ENCODE data around the gene ACCSL.

- TF ChIP-seq POLR2A (IDR thresholded peaks at IDR 0.05) (no peak), EP300 (IDR thresholded peaks at IDR 0.05) (no peak), POLR2AphosphoS5 (IDR thresholded peaks at IDR 0.05) (no peak)
- TF ChIP-seq, protein P1, sequence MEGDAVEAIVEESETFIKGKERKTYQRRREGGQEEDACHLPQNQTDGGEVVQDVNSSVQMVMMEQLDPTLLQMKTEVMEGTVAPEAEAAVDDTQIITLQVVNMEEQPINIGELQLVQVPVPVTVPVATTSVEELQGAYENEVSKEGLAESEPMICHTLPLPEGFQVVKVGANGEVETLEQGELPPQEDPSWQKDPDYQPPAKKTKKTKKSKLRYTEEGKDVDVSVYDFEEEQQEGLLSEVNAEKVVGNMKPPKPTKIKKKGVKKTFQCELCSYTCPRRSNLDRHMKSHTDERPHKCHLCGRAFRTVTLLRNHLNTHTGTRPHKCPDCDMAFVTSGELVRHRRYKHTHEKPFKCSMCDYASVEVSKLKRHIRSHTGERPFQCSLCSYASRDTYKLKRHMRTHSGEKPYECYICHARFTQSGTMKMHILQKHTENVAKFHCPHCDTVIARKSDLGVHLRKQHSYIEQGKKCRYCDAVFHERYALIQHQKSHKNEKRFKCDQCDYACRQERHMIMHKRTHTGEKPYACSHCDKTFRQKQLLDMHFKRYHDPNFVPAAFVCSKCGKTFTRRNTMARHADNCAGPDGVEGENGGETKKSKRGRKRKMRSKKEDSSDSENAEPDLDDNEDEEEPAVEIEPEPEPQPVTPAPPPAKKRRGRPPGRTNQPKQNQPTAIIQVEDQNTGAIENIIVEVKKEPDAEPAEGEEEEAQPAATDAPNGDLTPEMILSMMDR (IDR thresholded peaks at IDR 0.05), result peak in 1 of 2 donors; percentile 70
These were observed 46.6 kb downstream of the ACCSL start for GRCh38 chr11:44094260-44094868.

All from suprapubic skin (tissue), 4 donors.